IPS-NIHi7 (cell line): ENCODE results near the gene PPBP.

Source experiments
- DNase-seq: peaks from one replicate; pipeline ENCODE4 v3.0.0; 2012; ENCODE audit warnings: mixed read lengths; ENCODE audit errors: extremely low spot score

Gene PPBP

GRCh38 chr4:73948291-73948690 is 39.7 kb downstream of the PPBP start:
- DNase-seq, result no peak

- DNase-seq, result no peak
Measured at GRCh38 chr4:73947239-73947985, 40.6 kb downstream of the PPBP start.

GRCh38 chr4:73945674-73946449 is 42.1 kb downstream of the PPBP start:
- DNase-seq, result no peak

GRCh38 chr4:73945140-73945539 is 42.9 kb downstream of the PPBP start:
- DNase-seq, result no peak

- DNase-seq, result peak; percentile 49
Measured at GRCh38 chr4:73944061-73944875, 43.7 kb downstream of the PPBP start.

- DNase-seq, result peak; percentile 42
Measured at GRCh38 chr4:73943555-73943954, 44.4 kb downstream of the PPBP start.

GRCh38 chr4:73936969-73937368 is 51.0 kb downstream of the PPBP start:
- no peak for DNase-seq
